CD4-positive, alpha-beta T cell treated with Interleukin-6 at 100 ng/mL for 8 hours (primary cell): ENCODE measurements around the gene OR1E2.
"Not testable (repeated sequence)": the region's sequence is repeated elsewhere in the genome, so short reads cannot be mapped to it uniquely, and the experiment has no call there.

ENCODE experiments used
- DNase-seq: peaks from one replicate; pipeline ENCODE4 v3.0.0-alpha.2; 2020; ENCODE audit warnings: mixed read lengths, low spot score

OR1E2 gene

GRCh38 chr17:3433741-3434140 is at the start of gene OR1E2:
TSS of gene OR1E2 (minus strand) at chr17:3433841. CDS start at chr17:3433841, 0 bp downstream.
- no peak for DNase-seq

- DNase-seq, result no peak
Observed at GRCh38 chr17:3482852-3483251, 49.2 kb upstream of the OR1E2 start.

- no peak for DNase-seq
Observed at GRCh38 chr17:3479988-3480387, 46.3 kb upstream of the OR1E2 start.

GRCh38 chr17:3475812-3476610 is 42.4 kb upstream of the OR1E2 start, which contains the start of gene ASPA:
TSS of gene ASPA (plus strand) at chr17:3475997. CDS start at chr17:3476160, 163 bp downstream.
- DNase-seq, result no peak

GRCh38 chr17:3475251-3475685 is 41.6 kb upstream of the OR1E2 start:
- DNase-seq, result no peak

GRCh38 chr17:3474212-3474611 is 40.6 kb upstream of the OR1E2 start:
- no peak for DNase-seq

- no peak for DNase-seq
Observed at GRCh38 chr17:3472137-3472536, 38.5 kb upstream of the OR1E2 start.

- DNase-seq, result no peak
Observed at GRCh38 chr17:3471599-3471998, 38.0 kb upstream of the OR1E2 start, which contains the start of gene SPATA22. TSS of gene SPATA22 (minus strand) at chr17:3471819. CDS start at chr17:3469325, 2,494 bp downstream.

GRCh38 chr17:3469529-3469928 is 35.9 kb upstream of the OR1E2 start:
- DNase-seq, result no peak

GRCh38 chr17:3466355-3466754 is 32.7 kb upstream of the OR1E2 start:
- not testable (repeated sequence) for DNase-seq

GRCh38 chr17:3448059-3448665 is 14.5 kb upstream of the OR1E2 start:
- no peak for DNase-seq

GRCh38 chr17:3447625-3448024 is 14.0 kb upstream of the OR1E2 start:
- DNase-seq, result no peak

GRCh38 chr17:3440451-3440850 is 6.8 kb upstream of the OR1E2 start:
- DNase-seq, result no peak

- DNase-seq, result no peak
Observed at GRCh38 chr17:3438368-3438767, 4.7 kb upstream of the OR1E2 start.

- DNase-seq, result not testable (repeated sequence)
Observed at GRCh38 chr17:3433215-3433614, 426 bp downstream of the OR1E2 start.

- DNase-seq, result no peak
Observed at GRCh38 chr17:3418222-3418621, 15.4 kb downstream of the OR1E2 start.

- DNase-seq, result no peak
Observed at GRCh38 chr17:3415610-3416009, 18.0 kb downstream of the OR1E2 start.

GRCh38 chr17:3412216-3412615 is 21.4 kb downstream of the OR1E2 start:
- DNase-seq, result not testable (repeated sequence)

- no peak for DNase-seq
Observed at GRCh38 chr17:3411070-3411469, 22.6 kb downstream of the OR1E2 start, which contains the start of gene OR3A3. TSS of gene OR3A3 (plus strand) at chr17:3411370.

- DNase-seq, result not testable (repeated sequence)
Observed at GRCh38 chr17:3403856-3404255, 29.8 kb downstream of the OR1E2 start.

GRCh38 chr17:3401786-3402185 is 31.9 kb downstream of the OR1E2 start:
- no peak for DNase-seq

- DNase-seq, result no peak
Observed at GRCh38 chr17:3400055-3400454, 33.6 kb downstream of the OR1E2 start.

- DNase-seq, result no peak
Observed at GRCh38 chr17:3398310-3398709, 35.3 kb downstream of the OR1E2 start, which contains the start of gene OR1E1. TSS of gene OR1E1 (minus strand) at chr17:3398410. CDS start at chr17:3398410, 0 bp downstream.
